ENCODE measurements around the gene GCSAML.

GCSAML gene

DNA sequence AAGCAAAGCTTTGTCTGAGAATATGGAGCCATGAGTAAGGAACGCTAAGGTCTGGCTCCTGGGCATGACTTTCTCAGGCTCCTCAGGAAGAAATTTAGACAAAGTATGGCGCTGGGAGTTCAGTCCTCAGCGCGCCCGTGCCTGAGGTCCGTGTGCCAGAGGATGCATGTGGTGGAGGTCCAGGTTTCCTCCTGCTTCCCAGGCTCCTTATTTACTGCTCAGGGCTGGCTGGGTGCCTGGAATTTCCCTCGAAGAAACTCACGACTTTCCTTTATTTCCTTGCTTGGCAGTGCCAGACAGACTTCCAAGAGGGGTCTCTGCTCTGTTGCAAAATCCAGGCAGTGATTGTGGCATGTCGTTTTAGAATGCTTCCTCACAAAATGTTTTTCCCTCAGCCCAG is 13.3 kb downstream of the GCSAML start:
- in situ Hi-C loops (cut with MboI; ENCODE audit: low sequenced_read_pairs) = no loop called here

DNA sequence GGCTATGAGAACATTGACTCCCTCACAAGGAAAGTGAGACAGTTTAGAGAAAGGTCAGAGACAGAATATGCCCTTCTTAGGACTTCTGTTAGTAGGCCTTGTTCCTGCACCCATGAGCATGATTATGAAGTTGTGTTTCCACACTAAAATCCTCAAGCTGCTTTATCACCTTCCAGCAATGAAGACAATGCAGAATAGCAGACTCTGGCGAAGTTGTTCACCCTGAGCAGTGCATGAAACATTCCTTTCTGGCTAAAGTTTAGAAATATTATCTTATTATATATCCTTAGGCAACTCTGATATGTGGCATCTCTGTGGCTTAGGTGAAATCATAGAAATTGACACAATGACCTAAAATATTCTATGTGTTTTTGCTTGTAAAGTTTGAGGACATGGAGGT is 25.3 kb downstream of the GCSAML start:
- in situ Hi-C loops (cut with MboI; ENCODE audit: low sequenced_read_pairs) = no loop called here

DNA sequence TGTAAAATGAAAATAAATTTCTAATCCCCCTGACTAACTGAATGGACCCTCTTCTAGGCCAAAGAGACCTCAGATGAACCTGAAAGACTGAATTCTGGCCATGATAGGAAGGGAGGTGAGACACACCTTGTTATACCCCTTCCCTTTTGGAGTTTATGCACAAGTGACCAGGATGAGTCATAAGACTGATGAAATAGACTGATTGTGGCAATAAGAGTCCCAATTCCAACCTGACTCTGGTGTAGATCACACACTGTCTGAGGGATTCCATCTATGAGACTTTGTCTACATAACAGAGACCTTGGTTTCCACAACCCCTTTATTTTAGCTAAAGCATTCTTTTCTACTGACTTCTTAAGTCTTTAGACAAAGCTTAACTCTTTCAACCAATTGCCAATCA is 25.7 kb downstream of the GCSAML start:
- in situ Hi-C loops (cut with MboI; ENCODE audit: low sequenced_read_pairs) = no loop called here

DNA sequence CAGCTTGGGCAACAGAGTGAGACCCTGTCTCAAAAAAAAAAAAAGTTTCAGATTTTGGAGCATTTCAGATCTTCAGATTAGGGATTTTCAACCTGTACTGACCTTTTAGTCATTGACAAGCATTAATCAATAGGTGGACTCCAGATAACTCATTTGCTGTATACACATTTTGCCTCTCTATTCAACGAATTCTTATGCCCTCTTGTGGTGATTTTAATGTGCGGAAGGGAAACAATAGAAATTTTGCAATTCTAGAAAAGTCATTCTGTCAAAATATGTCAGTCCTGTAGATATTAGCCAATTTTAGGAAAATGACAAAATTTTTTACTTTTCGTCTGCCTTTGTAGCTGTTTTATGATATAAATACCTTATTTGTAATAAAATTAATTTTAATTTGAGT is 27.6 kb downstream of the GCSAML start:
- in situ Hi-C loops (cut with MboI; ENCODE audit: low sequenced_read_pairs) = no loop called here

DNA sequence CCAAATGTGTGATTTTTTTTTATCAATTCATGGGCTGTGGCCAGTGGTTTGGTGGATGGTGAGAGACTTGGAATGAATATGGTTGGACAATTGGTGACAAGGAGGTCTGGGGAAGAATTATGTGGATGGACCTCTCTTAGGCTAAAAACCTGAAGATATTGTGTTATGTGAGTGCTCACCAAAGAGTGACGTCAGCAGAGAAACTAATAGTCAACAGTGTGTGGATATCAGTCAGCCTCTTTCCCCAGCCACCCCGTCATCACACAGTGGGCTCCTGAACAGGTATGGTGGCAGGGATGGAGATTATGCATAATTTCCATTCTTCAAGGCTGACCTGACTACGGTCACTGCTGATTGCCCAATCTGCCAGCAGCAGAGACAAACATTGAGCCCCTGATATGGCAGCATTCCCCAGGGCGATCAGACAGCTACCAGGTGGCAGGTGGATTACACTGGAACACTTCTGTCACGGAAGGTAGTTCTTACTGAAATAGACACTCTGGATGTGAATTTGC is 30.1 kb downstream of the GCSAML start:
- in situ Hi-C loops (cut with MboI; ENCODE audit: low sequenced_read_pairs) = no loop called here

DNA sequence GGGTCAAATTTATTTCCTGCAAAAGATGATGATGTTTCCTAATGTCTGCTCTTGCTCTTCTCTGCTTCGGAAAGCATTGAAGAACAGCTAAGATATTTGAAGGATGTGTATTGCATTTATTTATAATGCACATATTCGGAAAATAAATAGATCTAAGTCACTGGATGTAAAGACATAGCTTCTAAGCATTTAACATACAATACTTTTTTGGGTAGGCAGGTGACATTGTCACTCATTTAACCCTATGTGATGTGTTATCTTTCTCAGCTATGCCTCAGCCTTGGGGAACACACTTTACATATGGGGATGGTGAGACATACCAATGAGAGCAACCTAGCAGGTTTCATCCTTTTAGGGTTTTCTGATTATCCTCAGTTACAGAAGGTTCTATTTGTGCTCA is 39.1 kb downstream of the GCSAML start, which contains the start of gene OR2G2:
Gene OR2G2 (plus strand): TSS at position 301 of the 400 bp plus-strand sequence. CDS start 0 bp downstream, at position 301.
- in situ Hi-C loops (cut with MboI; ENCODE audit: low sequenced_read_pairs) = no loop called here

DNA sequence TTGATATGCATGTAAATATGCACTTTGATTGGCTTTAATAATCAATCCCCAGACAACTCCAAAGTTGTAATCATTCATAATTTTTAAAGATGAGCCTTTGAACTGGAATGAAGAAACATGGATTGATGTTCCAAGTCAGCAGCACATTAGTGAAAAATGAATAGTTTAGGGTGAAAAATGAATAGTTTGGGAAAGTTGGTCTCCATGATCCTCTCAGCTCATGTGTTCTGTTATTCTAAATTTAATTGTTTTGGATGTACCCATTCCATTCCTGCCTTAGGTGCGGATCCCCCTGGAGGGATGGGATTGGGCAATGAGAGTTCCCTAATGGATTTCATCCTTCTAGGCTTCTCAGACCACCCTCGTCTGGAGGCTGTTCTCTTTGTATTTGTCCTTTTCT is 56.4 kb downstream of the GCSAML start, which contains the start of gene OR2G3:
Gene OR2G3 (plus strand): TSS at position 301 of the 400 bp plus-strand sequence. CDS start 0 bp downstream, at position 301.
- in situ Hi-C loops (cut with MboI; ENCODE audit: low sequenced_read_pairs) = no loop called here

DNA sequence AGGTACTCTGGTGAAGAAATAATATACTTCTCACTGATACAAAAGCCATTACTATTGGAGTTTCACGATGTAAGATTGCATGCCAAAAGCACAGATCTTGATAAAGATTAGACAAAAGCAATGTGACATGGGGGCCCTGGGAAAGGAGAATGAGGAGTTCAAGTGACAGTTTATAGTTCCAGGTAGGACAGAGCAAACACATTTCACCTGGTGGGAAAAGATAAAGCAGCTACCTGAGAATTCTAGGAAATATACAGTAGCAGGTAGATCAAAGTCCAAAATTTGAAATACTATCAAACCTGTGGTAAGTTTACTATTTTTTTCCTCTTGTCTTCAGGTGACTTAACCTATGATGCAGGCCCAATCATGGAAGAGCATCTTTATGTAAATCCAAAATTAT is 64.5 kb downstream of the GCSAML start:
- in situ Hi-C loops (cut with MboI; ENCODE audit: low sequenced_read_pairs) = no loop called here

DNA sequence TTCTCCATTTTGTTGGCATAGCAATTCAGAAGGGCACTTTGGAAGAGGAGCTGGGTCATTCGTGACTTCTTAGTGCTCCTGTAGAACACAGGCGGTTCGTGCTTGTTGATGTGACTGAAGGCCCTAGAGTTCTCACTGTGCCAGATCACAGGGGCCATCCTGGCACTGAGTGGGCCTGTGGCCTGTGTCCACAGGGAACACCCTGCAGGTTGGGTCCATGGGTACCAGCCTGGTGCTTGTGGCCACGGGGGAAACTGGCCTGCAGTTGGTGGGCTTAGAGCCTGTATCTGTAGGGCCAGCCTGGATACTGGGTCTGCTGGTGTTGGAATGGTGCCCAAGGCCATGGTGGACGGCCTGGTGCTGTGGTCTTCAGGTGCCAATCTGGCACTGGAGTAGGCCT is 65.7 kb downstream of the GCSAML start:
- in situ Hi-C loops (cut with MboI; ENCODE audit: low sequenced_read_pairs) = no loop called here
